Panc1 (cell line): ENCODE measurements around the gene MNX1. TPM values are rescaled to one million over a fixed set of nuclear protein-coding genes. Genes with fewer than 3 reads are reported as not detected.

Experiments used
- ATAC-seq: fragments of 200-7000 bp; cut with Tn5 transposase; 2 replicates; pipeline ENCODE4 v1.9.1; 2020; ENCODE audit warnings: mild to moderate bottlenecking, moderate library complexity
- BruUV-seq: library from RNA; stranded (reverse); fragments of 400-500 nt; replicated peaks from 2 replicates; lab custom pipeline; 2021; lab: Mats Ljungman, UMichigan
- CTCF ChIA-PET: fragments of 300-600 bp; sonication (Branson Sonifier 250); formaldehyde crosslinking; loops from one replicate; lab custom pipeline; 2022; ENCODE audit warnings: antibody characterized with exemption; lab: Charles Lee
- POLR2A ChIA-PET: fragments of 300-600 bp; sonication (Branson Sonifier 250); formaldehyde crosslinking; loops from one replicate; lab custom pipeline; 2022; ENCODE audit warnings: antibody characterized with exemption; lab: Charles Lee
- DNase-seq: peaks from one replicate; pipeline ENCODE4 v3.0.0-alpha.2; 2010; ENCODE audit warnings: low read depth, low spot score
- H3K27ac ChIP-seq: 2 replicates; pipeline ENCODE4 v1.5.1; 2011; ENCODE audit warnings: mild to moderate bottlenecking, low read length, inconsistent platforms
- H3K27me3 ChIP-seq: fragments of 200-500 bp; sonication (Bioruptor generic); 2 replicates; pipeline ENCODE4 v1.6.0; 2014; ENCODE audit warnings: low read length, inconsistent platforms; ENCODE audit not compliant: control insufficient read depth, insufficient read depth
- H3K36me3 ChIP-seq: fragments of 200-500 bp; sonication (Bioruptor generic); 2 replicates; pipeline ENCODE4 v1.5.1; 2014; ENCODE audit warnings: inconsistent platforms, mild to moderate bottlenecking, low read length, moderate library complexity; ENCODE audit not compliant: control insufficient read depth, insufficient read depth
- H3K4me1 ChIP-seq: 2 replicates; pipeline ENCODE4 v1.5.1; 2011; ENCODE audit warnings: inconsistent platforms, mild to moderate bottlenecking, low read length, moderate library complexity; ENCODE audit not compliant: control insufficient read depth, insufficient read depth
- H3K4me3 ChIP-seq, 2 experiments: 2 replicates each; pipeline ENCODE4 v1.5.1; 2011 to 2012; ENCODE audit warnings: low read depth in 2 of 2, low read length in 2 of 2, mild to moderate bottlenecking in 2 of 2, inconsistent platforms in 1 of 2, moderate library complexity in 1 of 2
- H3K9me3 ChIP-seq: fragments of 200-500 bp; sonication (Bioruptor generic); 2 replicates; pipeline ENCODE4 v1.5.1; 2014; ENCODE audit warnings: low read depth, mild to moderate bottlenecking, inconsistent platforms, low read length, moderate library complexity; ENCODE audit not compliant: control insufficient read depth, insufficient read depth
- CTCF ChIP-seq: fragments of 450-650 bp; IDR thresholded peaks from 2 replicates; pipeline ENCODE4 v1.5.1; 2017; ENCODE audit warnings: mild to moderate bottlenecking
- POLR2AphosphoS5 ChIP-seq: IDR thresholded peaks from 2 replicates; pipeline ENCODE4 v1.6.1; 2012; ENCODE audit warnings: mild to moderate bottlenecking, low read depth, low read length, moderate library complexity
- REST ChIP-seq, 2 experiments: IDR thresholded peaks; 2 replicates each; pipeline ENCODE4 v1.6.1; 2011 to 2012; ENCODE audit warnings: low read depth in 2 of 2, control low read depth in 1 of 2, low read length in 1 of 2, mild to moderate bottlenecking in 1 of 2, moderate library complexity in 1 of 2; ENCODE audit not compliant: insufficient read depth in 1 of 2
- SIN3A ChIP-seq: IDR thresholded peaks from 2 replicates; pipeline ENCODE4 v1.6.1; 2012; ENCODE audit warnings: low read depth, mild to moderate bottlenecking, low read length, moderate library complexity, borderline replicate concordance; ENCODE audit not compliant: insufficient read depth
- TCF7L2 ChIP-seq: IDR thresholded peaks from 2 replicates; pipeline ENCODE4 v1.6.1; 2011; ENCODE audit warnings: mild to moderate bottlenecking, low read depth, low read length, inconsistent platforms
- in situ Hi-C: cut with HindIII; loops from 2 replicates; pipeline ENCODE4 v1.10.0; 2016; ENCODE audit warnings: low sequenced_read_pairs, low pct_unique_long_range_greater_than_20kb
- intact Hi-C: fragments of 100-400 bp; cut with micrococcal nuclease; formaldehyde crosslinking; loops from one replicate; pipeline ENCODE4 v1.10.0; 2022; ENCODE audit not compliant: unreplicated experiment
- total RNA-seq: library from RNA; stranded (reverse); gene quantifications from one replicate; pipeline ENCODE4 v1.2.1, GENCODE V29; 2021; ENCODE audit not compliant: unreplicated experiment

Gene MNX1
- total RNA-seq, 1 experiment from 2014 or later: 3.6 TPM

- CTCF ChIA-PET: no interaction called here
- intact Hi-C loops: no loop called here
- H3K4me1 ChIP-seq: peaks cover 5% of the 10 kb centered on the region
- TF ChIP-seq POLR2AphosphoS5: no peak
- no peak for TF ChIP-seq REST (IDR thresholded peaks at IDR 0.05; ENCODE audit: insufficient read depth in 1 of 2, low read depth in 2 of 2, low read length in 1 of 2)
- no peak for TF ChIP-seq CTCF
- no peak for TF ChIP-seq TCF7L2
- no peak for TF ChIP-seq SIN3A
- POLR2A ChIA-PET: no interaction called here
- H3K36me3 ChIP-seq: no peaks in the 10 kb centered on the region
- H3K9me3 ChIP-seq: no peaks in the 10 kb centered on the region
- no peak overlapping the region for H3K27ac ChIP-seq
- no TSS peak for BruUV-seq
- no peak for DNase-seq
- no peak for ATAC-seq
- H3K4me3 ChIP-seq: no peak overlapping the region
- peaks cover 26% of the 10 kb centered on the region for H3K27me3 ChIP-seq
- in situ Hi-C loops: no loop called here
Observed at GRCh38 chr7:157021871-157022680, 11.6 kb upstream of the MNX1 start.

GRCh38 chr7:157021071-157021870 is 10.8 kb upstream of the MNX1 start:
- Histone ChIP-seq H3K27ac (no peak overlapping the region), H3K9me3 (no peaks in the 10 kb centered on the region), H3K4me3 (peak overlapping the region; percentile 33 to 43), H3K27me3 (peaks cover 26% of the 10 kb centered on the region), H3K4me1 (peaks cover 5% of the 10 kb centered on the region), H3K36me3 (no peaks in the 10 kb centered on the region)
- in situ Hi-C loops (no loop called here), intact Hi-C loops (no loop called here)
- ChIA-PET CTCF (no interaction called here), POLR2A (no interaction called here)
- ATAC-seq (peak; percentile 52; the same call in 1 of the 2 replicates), DNase-seq (no peak)
- no peak for TF ChIP-seq TCF7L2
- no peak for TF ChIP-seq CTCF
- TF ChIP-seq SIN3A: no peak
- TF ChIP-seq REST (IDR thresholded peaks at IDR 0.05; ENCODE audit: insufficient read depth in 1 of 2, low read depth in 2 of 2, low read length in 1 of 2): no peak
- TF ChIP-seq POLR2AphosphoS5: no peak
- BruUV-seq: no TSS peak
